ENCODE data around the gene LMAN2. TPM values are rescaled to one million over a fixed set of nuclear protein-coding genes. Genes with fewer than 3 reads are reported as not detected.

LMAN2 gene
- total RNA-seq, 1 donor from 2014 or later: 229 TPM

GRCh38 chr5:177334781-177335700, 16.4 kb downstream of the LMAN2 start:
- intact Hi-C loops (cut with DNase I): no loop called here
- no peaks in the 10 kb centered on the region for H3K4me1 ChIP-seq
- DNase-seq (ENCODE audit: low spot score in 2 of 2): no peak
- H3K36me3 ChIP-seq: peaks cover 75 to 91% of the 10 kb centered on the region in 2 donors
- H3K27me3 ChIP-seq: no peaks in the 10 kb centered on the region
- no peaks in the 10 kb centered on the region for H3K9me3 ChIP-seq
- H3K27ac ChIP-seq: no peak overlapping the region
- TF ChIP-seq, protein P1, sequence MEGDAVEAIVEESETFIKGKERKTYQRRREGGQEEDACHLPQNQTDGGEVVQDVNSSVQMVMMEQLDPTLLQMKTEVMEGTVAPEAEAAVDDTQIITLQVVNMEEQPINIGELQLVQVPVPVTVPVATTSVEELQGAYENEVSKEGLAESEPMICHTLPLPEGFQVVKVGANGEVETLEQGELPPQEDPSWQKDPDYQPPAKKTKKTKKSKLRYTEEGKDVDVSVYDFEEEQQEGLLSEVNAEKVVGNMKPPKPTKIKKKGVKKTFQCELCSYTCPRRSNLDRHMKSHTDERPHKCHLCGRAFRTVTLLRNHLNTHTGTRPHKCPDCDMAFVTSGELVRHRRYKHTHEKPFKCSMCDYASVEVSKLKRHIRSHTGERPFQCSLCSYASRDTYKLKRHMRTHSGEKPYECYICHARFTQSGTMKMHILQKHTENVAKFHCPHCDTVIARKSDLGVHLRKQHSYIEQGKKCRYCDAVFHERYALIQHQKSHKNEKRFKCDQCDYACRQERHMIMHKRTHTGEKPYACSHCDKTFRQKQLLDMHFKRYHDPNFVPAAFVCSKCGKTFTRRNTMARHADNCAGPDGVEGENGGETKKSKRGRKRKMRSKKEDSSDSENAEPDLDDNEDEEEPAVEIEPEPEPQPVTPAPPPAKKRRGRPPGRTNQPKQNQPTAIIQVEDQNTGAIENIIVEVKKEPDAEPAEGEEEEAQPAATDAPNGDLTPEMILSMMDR (IDR thresholded peaks at IDR 0.05): no peak
- no peak overlapping the region for H3K4me3 ChIP-seq

DNA sequence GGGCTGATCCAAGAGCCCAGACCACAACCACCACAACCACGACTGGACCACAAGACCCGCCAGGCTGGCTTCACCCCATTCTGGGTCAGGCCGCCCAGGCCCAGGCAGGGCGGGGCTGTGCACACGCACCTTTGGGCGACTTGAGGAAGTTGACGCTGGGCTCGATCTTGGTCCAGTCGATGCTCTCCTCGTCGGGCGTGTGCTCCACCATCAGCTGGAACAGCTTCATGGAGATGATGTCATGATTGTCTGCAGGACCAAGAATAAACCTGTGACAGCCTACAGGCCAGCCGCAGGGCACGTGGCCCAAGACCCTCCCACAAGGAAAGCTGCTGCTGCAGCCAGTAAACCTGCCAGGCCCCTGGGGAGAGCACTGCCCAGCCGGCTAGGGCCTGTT, 17.3 kb downstream of the LMAN2 start:
- no peaks in the 10 kb centered on the region for H3K9me3 ChIP-seq
- no peaks in the 10 kb centered on the region for H3K27me3 ChIP-seq
- H3K36me3 ChIP-seq: peaks cover 79 to 89% of the 10 kb centered on the region in 2 donors
- H3K4me1 ChIP-seq: no peaks in the 10 kb centered on the region
- DNase-seq (ENCODE audit: low spot score in 2 of 2): no peak
- H3K27ac ChIP-seq: no peak overlapping the region
- no peak overlapping the region for H3K4me3 ChIP-seq
- intact Hi-C loops (cut with DNase I): no loop called here
- TF ChIP-seq, protein P1 (IDR thresholded peaks at IDR 0.05): no peak

DNA sequence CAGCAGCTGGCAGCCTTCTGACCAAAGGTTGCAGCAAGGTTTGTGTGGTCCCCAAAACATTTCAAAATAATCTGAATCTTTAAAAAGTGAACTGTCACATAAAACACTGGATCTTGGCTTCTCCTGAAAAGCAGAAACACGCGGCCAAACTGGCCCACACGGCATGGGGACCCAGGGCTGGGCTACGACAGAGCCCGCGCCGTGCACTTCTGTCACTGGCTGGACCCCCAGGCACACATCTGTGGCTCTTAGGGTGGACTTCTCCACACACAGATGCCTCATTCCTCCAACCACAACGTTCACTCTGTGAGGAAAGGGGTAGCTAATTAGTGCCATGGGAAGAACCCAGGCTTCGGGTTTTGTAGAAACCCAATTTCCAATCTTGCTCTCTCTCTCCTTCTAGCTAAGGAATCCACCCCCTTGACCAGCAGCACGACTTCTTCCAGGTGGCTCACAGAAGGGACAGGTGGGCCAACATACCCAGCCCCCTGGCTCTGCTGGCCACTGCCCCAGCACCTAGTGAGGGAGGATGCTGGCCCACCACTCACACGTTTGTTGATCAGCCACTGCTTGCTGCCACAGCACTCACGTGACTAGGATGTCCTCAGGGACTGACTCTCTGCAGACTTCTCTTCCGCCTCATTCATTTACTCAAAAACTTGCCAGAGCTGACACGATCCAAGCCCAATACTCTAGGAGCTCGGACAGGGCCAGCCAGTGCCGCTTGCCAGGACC, 17.9 kb downstream of the LMAN2 start:
- H3K4me3 ChIP-seq: no peak overlapping the region
- DNase-seq (ENCODE audit: low spot score in 2 of 2): no peak
- H3K4me1 ChIP-seq: no peaks in the 10 kb centered on the region
- intact Hi-C loops (cut with DNase I): no loop called here
- no peaks in the 10 kb centered on the region for H3K9me3 ChIP-seq
- TF ChIP-seq, protein P1 (IDR thresholded peaks at IDR 0.05): no peak
- no peak overlapping the region for H3K27ac ChIP-seq
- no peaks in the 10 kb centered on the region for H3K27me3 ChIP-seq
- H3K36me3 ChIP-seq: peaks cover 74 to 84% of the 10 kb centered on the region in 2 donors

DNA sequence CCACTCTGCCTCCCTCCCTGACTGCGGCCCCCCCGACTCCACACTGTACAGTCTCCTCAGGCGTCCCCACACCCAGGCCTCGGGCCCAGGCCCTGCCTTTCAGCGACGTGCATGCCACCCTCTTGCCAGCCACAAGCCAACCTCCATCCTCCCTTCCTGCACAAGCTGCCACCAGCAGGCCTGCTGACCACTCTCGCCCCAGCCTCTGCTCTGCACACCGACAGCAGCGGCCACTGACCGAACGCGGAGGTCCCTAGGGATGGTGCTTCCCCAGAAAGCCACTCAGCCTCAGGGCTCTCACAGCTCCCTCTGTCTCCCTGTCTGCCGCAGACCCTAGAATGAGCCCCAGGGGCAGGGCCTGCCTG, 18.6 kb downstream of the LMAN2 start:
- no peaks in the 10 kb centered on the region for H3K4me1 ChIP-seq
- TF ChIP-seq, protein P1 (IDR thresholded peaks at IDR 0.05): no peak
- intact Hi-C loops (cut with DNase I): no loop called here
- H3K27ac ChIP-seq: no peak overlapping the region
- DNase-seq (ENCODE audit: low spot score in 2 of 2): no peak
- no peaks in the 10 kb centered on the region for H3K9me3 ChIP-seq
- no peaks in the 10 kb centered on the region for H3K27me3 ChIP-seq
- H3K4me3 ChIP-seq: no peak overlapping the region
- H3K36me3 ChIP-seq: peaks cover 69 to 81% of the 10 kb centered on the region in 2 donors

- Histone ChIP-seq H3K4me1 (no peaks in the 10 kb centered on the region), H3K27ac (no peak overlapping the region), H3K4me3 (no peak overlapping the region), H3K9me3 (no peaks in the 10 kb centered on the region), H3K27me3 (no peaks in the 10 kb centered on the region), H3K36me3 (peaks cover 62 to 76% of the 10 kb centered on the region in 2 donors)
- no peak for DNase-seq (ENCODE audit: low spot score in 2 of 2)
- intact Hi-C loops (cut with DNase I): no loop called here
- TF ChIP-seq, protein P1 (IDR thresholded peaks at IDR 0.05): no peak
These were observed 19.2 kb downstream of the LMAN2 start for GRCh38 chr5:177332031-177332895.

All from ascending aorta (tissue), 2 donors.